ENCODE data around the gene RPRML. TPM values are rescaled to one million over a fixed set of nuclear protein-coding genes. Genes with fewer than 3 reads are reported as not detected.

Gene RPRML
- total and polyA plus RNA-seq, 2 donors (not counting 1 experiment from before 2014, with no cell fraction given) = 0.89 TPM; not detected in 1

DNA sequence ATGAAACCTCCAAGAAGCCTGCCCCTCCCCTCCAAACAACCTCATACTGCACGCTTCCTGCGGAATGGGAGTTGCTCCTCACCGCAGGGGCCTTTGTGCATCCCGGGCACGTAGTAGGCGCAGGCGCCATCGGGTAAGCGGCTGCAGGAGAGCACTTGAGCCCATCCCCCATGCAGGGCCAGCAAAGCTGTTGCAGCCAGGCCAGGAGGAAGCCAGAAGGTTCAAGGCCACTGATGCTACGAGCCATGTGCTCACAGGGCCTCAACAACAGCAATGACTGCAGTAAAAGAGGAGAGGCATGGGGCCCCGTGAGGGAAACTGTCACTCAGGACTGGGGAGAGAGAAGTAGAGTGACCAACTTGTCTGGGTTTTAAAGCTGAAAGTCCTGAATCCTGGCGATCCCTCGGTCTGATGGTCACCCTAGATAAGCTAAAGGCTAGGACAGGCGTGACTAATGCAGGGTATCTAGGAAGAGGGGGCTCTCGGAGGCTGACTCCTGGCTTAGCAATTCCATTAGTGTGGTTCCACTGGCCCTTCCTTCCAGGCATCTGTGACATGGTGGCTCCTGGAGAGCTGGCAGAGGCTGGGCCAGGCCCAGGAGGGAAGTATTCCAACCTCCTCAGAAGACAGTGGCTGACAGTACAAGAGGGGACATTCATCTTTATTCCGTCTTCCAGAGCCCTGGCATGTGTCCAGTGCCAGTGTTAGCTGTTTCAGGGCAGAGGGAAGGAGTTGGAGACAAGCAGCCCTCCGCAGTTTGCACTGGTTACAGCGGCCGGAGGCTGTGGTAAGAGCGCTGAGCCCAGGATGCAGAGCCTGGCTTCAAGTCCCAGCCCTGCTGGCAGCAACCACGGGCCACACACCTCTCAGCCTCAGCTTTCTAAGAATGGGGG lies 35.3 kb downstream of the RPRML start:
- no peak overlapping the region for H3K9ac ChIP-seq (ENCODE audit: low read length)
- POLR2A ChIA-PET = no interaction called here
- peak overlapping the region; percentile 17 for H3K4me2 ChIP-seq (replicated peaks; ENCODE audit: low read depth, low read length, poor library complexity, severe bottlenecking)
- H4K20me1 ChIP-seq (ENCODE audit: control insufficient read depth, insufficient read depth, low read length, poor library complexity, severe bottlenecking) = no peaks in the 10 kb centered on the region
- H3K4me3 Mint-ChIP-seq = no peak overlapping the region
- no peaks in the 10 kb centered on the region for H3K27me3 ChIP-seq (replicated peaks in 1 of 4; ENCODE audit: control extremely low read depth in 1 of 4, control insufficient read depth in 3 of 4, insufficient read depth in 4 of 4, low read length in 3 of 4)
- H2AFZ ChIP-seq (ENCODE audit: insufficient read depth, low read depth, low read length, poor library complexity, severe bottlenecking) = no peak overlapping the region
- DNase-seq = peak; percentile 15
- H3K27me3 Mint-ChIP-seq = no peaks in the 10 kb centered on the region
- H3K4me3 ChIP-seq (ENCODE audit: control extremely low read depth in 1 of 5, extremely low read depth in 1 of 5, insufficient read depth in 1 of 5, low read depth in 2 of 5, low read length in 4 of 5) = no peak overlapping the region
- peak overlapping the region; percentile 46 for H3K27ac Mint-ChIP-seq
- intact Hi-C loops (cut with micrococcal nuclease) = loop anchor here (5.0 kb wide), 1 partner anchor 101 kb away; no protein-coding TSS in a partner anchor
- peaks cover 5 to 19% of the 10 kb centered on the region in 2 donors for H3K4me1 ChIP-seq (ENCODE audit: control insufficient read depth in 2 of 2, insufficient read depth in 2 of 2, low read length in 2 of 2)
- no peak overlapping the region for H3K27ac ChIP-seq (ENCODE audit: low read length in 2 of 2)
- no peaks in the 10 kb centered on the region for H3K79me2 ChIP-seq (ENCODE audit: control insufficient read depth, insufficient read depth, low read length)
- CTCF ChIA-PET = interaction anchor here (0.6 to 3.6 kb wide), 10 partner anchors 9 to 676 kb away, joined by 3 to 41 read pairs (median 4); no protein-coding TSS in a partner anchor
- H3K9me3 Mint-ChIP-seq (ENCODE audit: insufficient read depth) = no peaks in the 10 kb centered on the region
- H3K9me3 ChIP-seq (ENCODE audit: control extremely low read depth in 1 of 3, control insufficient read depth in 2 of 3, insufficient read depth in 1 of 3, low read length in 2 of 3) = peaks cover 0 to 8% (median 0%) of the 10 kb centered on the region in 3 donors
- WGBS (ENCODE audit: insufficient coverage) = 24% methylated on average over 21 of the region's 21 CpGs
- peaks cover 17% of the 10 kb centered on the region for H3K4me1 Mint-ChIP-seq
- TF ChIP-seq EZH2 (IDR thresholded peaks at IDR 0.05; ENCODE audit: borderline replicate concordance, insufficient read depth, low read depth, low read length, poor library complexity, severe bottlenecking) = no peak
- TF ChIP-seq, protein P1, sequence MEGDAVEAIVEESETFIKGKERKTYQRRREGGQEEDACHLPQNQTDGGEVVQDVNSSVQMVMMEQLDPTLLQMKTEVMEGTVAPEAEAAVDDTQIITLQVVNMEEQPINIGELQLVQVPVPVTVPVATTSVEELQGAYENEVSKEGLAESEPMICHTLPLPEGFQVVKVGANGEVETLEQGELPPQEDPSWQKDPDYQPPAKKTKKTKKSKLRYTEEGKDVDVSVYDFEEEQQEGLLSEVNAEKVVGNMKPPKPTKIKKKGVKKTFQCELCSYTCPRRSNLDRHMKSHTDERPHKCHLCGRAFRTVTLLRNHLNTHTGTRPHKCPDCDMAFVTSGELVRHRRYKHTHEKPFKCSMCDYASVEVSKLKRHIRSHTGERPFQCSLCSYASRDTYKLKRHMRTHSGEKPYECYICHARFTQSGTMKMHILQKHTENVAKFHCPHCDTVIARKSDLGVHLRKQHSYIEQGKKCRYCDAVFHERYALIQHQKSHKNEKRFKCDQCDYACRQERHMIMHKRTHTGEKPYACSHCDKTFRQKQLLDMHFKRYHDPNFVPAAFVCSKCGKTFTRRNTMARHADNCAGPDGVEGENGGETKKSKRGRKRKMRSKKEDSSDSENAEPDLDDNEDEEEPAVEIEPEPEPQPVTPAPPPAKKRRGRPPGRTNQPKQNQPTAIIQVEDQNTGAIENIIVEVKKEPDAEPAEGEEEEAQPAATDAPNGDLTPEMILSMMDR (IDR thresholded peaks at IDR 0.05) = no peak
- peaks cover 0 to 19% of the 10 kb centered on the region in 2 experiments for H3K36me3 ChIP-seq (replicated peaks in 1 of 2; ENCODE audit: control extremely low read depth in 1 of 2, control insufficient read depth in 1 of 2, extremely low read depth in 1 of 2, insufficient read depth in 2 of 2, low read length in 1 of 2)
- no peak for ATAC-seq (ENCODE audit: low read depth)

DNA sequence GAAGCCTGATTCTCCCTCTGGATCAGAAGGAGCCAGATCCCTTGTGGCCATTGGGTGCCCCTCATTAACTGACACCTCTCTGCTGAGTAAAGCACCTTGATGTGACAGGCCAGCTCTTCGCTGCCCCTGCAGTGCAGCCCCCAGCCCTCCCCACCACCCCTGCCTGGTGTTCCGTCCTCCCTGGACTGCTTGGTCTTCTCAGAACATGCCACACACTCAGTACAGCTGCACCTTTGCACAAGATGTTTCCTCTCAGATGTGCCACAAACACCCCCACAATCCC lies 35.9 kb downstream of the RPRML start:
- no peaks in the 10 kb centered on the region for H3K27me3 ChIP-seq (replicated peaks in 1 of 4; ENCODE audit: control extremely low read depth in 1 of 4, control insufficient read depth in 3 of 4, insufficient read depth in 4 of 4, low read length in 3 of 4)
- H2AFZ ChIP-seq (ENCODE audit: insufficient read depth, low read depth, low read length, poor library complexity, severe bottlenecking) = no peak overlapping the region
- ATAC-seq (ENCODE audit: low read depth) (no peak), DNase-seq (no peak)
- peaks cover 0 to 8% (median 0%) of the 10 kb centered on the region in 3 donors for H3K9me3 ChIP-seq (ENCODE audit: control extremely low read depth in 1 of 3, control insufficient read depth in 2 of 3, insufficient read depth in 1 of 3, low read length in 2 of 3)
- peaks cover 17% of the 10 kb centered on the region for H3K4me1 Mint-ChIP-seq
- no peak for TF ChIP-seq EZH2 (IDR thresholded peaks at IDR 0.05; ENCODE audit: borderline replicate concordance, insufficient read depth, low read depth, low read length, poor library complexity, severe bottlenecking)
- TF ChIP-seq, protein P1 (IDR thresholded peaks at IDR 0.05) = no peak
- POLR2A ChIA-PET = no interaction called here
- intact Hi-C loops (cut with micrococcal nuclease) = loop anchor here (5.0 kb wide), 1 partner anchor 101 kb away; no protein-coding TSS in a partner anchor
- H3K36me3 ChIP-seq (replicated peaks in 1 of 2; ENCODE audit: control extremely low read depth in 1 of 2, control insufficient read depth in 1 of 2, extremely low read depth in 1 of 2, insufficient read depth in 2 of 2, low read length in 1 of 2) = peaks cover 0 to 25% of the 10 kb centered on the region in 2 experiments
- peak overlapping the region; percentile 17 for H3K4me2 ChIP-seq (replicated peaks; ENCODE audit: low read depth, low read length, poor library complexity, severe bottlenecking)
- CTCF ChIA-PET = interaction anchor here (0.7 to 3.6 kb wide), 21 partner anchors 8 to 676 kb away, joined by 3 to 41 read pairs (median 5); no protein-coding TSS in a partner anchor
- no peaks in the 10 kb centered on the region for H3K79me2 ChIP-seq (ENCODE audit: control insufficient read depth, insufficient read depth, low read length)
- H3K27ac ChIP-seq (ENCODE audit: low read length in 2 of 2) = no peak overlapping the region
- H3K4me1 ChIP-seq (ENCODE audit: control insufficient read depth in 2 of 2, insufficient read depth in 2 of 2, low read length in 2 of 2) = peaks cover 5 to 19% of the 10 kb centered on the region in 2 donors
- no peaks in the 10 kb centered on the region for H4K20me1 ChIP-seq (ENCODE audit: control insufficient read depth, insufficient read depth, low read length, poor library complexity, severe bottlenecking)
- H3K4me3 Mint-ChIP-seq = no peak overlapping the region
- H3K9me3 Mint-ChIP-seq (ENCODE audit: insufficient read depth) = no peaks in the 10 kb centered on the region
- no peak overlapping the region for H3K27ac Mint-ChIP-seq
- no peaks in the 10 kb centered on the region for H3K27me3 Mint-ChIP-seq
- 23% methylated on average over 2 of the region's 2 CpGs for WGBS (ENCODE audit: insufficient coverage)
- H3K4me3 ChIP-seq (ENCODE audit: control extremely low read depth in 1 of 5, extremely low read depth in 1 of 5, insufficient read depth in 1 of 5, low read depth in 2 of 5, low read length in 4 of 5) = no peak overlapping the region
- H3K9ac ChIP-seq (ENCODE audit: low read length) = no peak overlapping the region

All from B cell (primary cell).